DND-41 (cell line): ENCODE measurements around the gene CREBZF.

Experiments
- ATAC-seq: fragments of 200-7000 bp; cut with Tn5 transposase; 3 replicates; pipeline ENCODE4 v1.9.1; 2021; ENCODE audit warnings: low read depth; ENCODE audit not compliant: insufficient read depth
- DNase-seq: peaks from one replicate; pipeline ENCODE4 v3.0.0-alpha.2; 2020
- H2AFZ ChIP-seq: 2 replicates; pipeline ENCODE4 v1.6.0; 2012; ENCODE audit warnings: low read depth, low read length
- H3K27ac ChIP-seq: 2 replicates; pipeline ENCODE4 v1.5.1; 2012; ENCODE audit warnings: low read length, inconsistent platforms
- H3K27me3 ChIP-seq: fragments of 200-600 bp; sonication (generic); 2 replicates; pipeline ENCODE4 v1.6.0; 2012; ENCODE audit warnings: low read length, mild to moderate bottlenecking, inconsistent platforms; ENCODE audit not compliant: insufficient read depth, poor library complexity
- H3K36me3 ChIP-seq: 2 replicates; pipeline ENCODE4 v1.5.1; 2012; ENCODE audit warnings: low read length, inconsistent platforms; ENCODE audit not compliant: insufficient read depth
- H3K4me1 ChIP-seq: 2 replicates; pipeline ENCODE4 v1.5.1; 2012; ENCODE audit warnings: mild to moderate bottlenecking, low read length; ENCODE audit not compliant: insufficient read depth
- H3K4me2 ChIP-seq: 2 replicates; pipeline ENCODE4 v1.6.0; 2012; ENCODE audit warnings: mild to moderate bottlenecking, moderate library complexity, low read length, inconsistent platforms; ENCODE audit not compliant: insufficient read depth
- H3K4me3 ChIP-seq, 2 experiments: fragments of 200-600 bp in 1 of 2; shearing (Covaris generic) in 1 of 2; 2 replicates each; pipeline ENCODE4 v1.5.1; 2012 to 2016; ENCODE audit warnings: inconsistent platforms in 2 of 2, low read length in 2 of 2, mild to moderate bottlenecking in 2 of 2, low read depth in 1 of 2, moderate library complexity in 1 of 2
- H3K79me2 ChIP-seq: 2 replicates; pipeline ENCODE4 v1.6.0; 2012; ENCODE audit warnings: low read length, inconsistent platforms; ENCODE audit not compliant: insufficient read depth
- H3K9ac ChIP-seq: 2 replicates; pipeline ENCODE4 v1.6.0; 2012; ENCODE audit warnings: low read depth, mild to moderate bottlenecking, inconsistent platforms, low read length, moderate library complexity
- H3K9me3 ChIP-seq: 2 replicates; pipeline ENCODE4 v1.5.1; 2012; ENCODE audit warnings: low read length, moderate library complexity, mild to moderate bottlenecking, inconsistent platforms; ENCODE audit not compliant: insufficient read depth, severe bottlenecking
- H4K20me1 ChIP-seq: 2 replicates; pipeline ENCODE4 v1.6.0; 2012; ENCODE audit warnings: low read length; ENCODE audit not compliant: insufficient read depth
- CTCF ChIP-seq: IDR thresholded peaks from 2 replicates; pipeline ENCODE4 v1.5.1; 2012; ENCODE audit warnings: borderline replicate concordance, low read length, moderate library complexity, mild to moderate bottlenecking; ENCODE audit not compliant: poor library complexity, severe bottlenecking; ENCODE audit errors: extremely low read depth
- EZH2 ChIP-seq: IDR thresholded peaks from 3 replicates; pipeline ENCODE4 v1.6.1; 2012; ENCODE audit warnings: borderline replicate concordance, low read depth, mild to moderate bottlenecking, moderate library complexity, low read length, inconsistent platforms; ENCODE audit not compliant: severe bottlenecking

The CREBZF gene

GRCh38 chr11:85664615-85665481 is at the start of gene CREBZF:
Gene CREBZF, minus strand, starts transcription at chr11:85665129. Its CDS starts 254 bp downstream, at chr11:85664875.
- Histone ChIP-seq H2AFZ (peak within 1 kb of the TSS; percentile 82), H3K79me2 (peaks cover 54% of the 10 kb centered on the region), H3K9me3 (no peaks in the 10 kb centered on the region), H3K4me2 (peak within 1 kb of the TSS; percentile 93), H3K4me1 (peaks cover 43% of the 10 kb centered on the region), H3K27me3 (no peaks in the 10 kb centered on the region), H3K36me3 (peaks cover 40% of the 10 kb centered on the region), H3K27ac (peak within 1 kb of the TSS; percentile 99), H3K4me3 (peak within 1 kb of the TSS; percentile 75 to 82), H4K20me1 (peaks cover 43% of the 10 kb centered on the region), H3K9ac (peak within 1 kb of the TSS; percentile 100)
- TF ChIP-seq CTCF = no peak
- no peak for TF ChIP-seq EZH2
- peak; percentile 84 for ATAC-seq
- peak; percentile 94 for DNase-seq

GRCh38 chr11:85712953-85713352 is 48.0 kb upstream of the CREBZF start:
- TF ChIP-seq EZH2 (no peak), CTCF (no peak)
- DNase-seq (no peak), ATAC-seq (no peak)
- Histone ChIP-seq H3K4me2 (no peak overlapping the region), H3K9me3 (no peaks in the 10 kb centered on the region), H4K20me1 (no peaks in the 10 kb centered on the region; the same call in 1 of the 2 replicates), H3K4me3 (no peak overlapping the region), H3K27me3 (peaks cover 47% of the 10 kb centered on the region), H2AFZ (no peak overlapping the region), H3K36me3 (no peaks in the 10 kb centered on the region), H3K4me1 (no peaks in the 10 kb centered on the region), H3K27ac (no peak overlapping the region), H3K79me2 (no peaks in the 10 kb centered on the region), H3K9ac (no peak overlapping the region)

GRCh38 chr11:85710917-85711316 is 46.0 kb upstream of the CREBZF start:
- H3K79me2 ChIP-seq = no peaks in the 10 kb centered on the region
- DNase-seq (no peak), ATAC-seq (no peak)
- no peaks in the 10 kb centered on the region for H4K20me1 ChIP-seq
- no peak overlapping the region for H3K4me3 ChIP-seq
- no peak overlapping the region for H3K9ac ChIP-seq
- H3K36me3 ChIP-seq = no peaks in the 10 kb centered on the region
- no peak overlapping the region for H3K4me2 ChIP-seq
- H3K27me3 ChIP-seq = peaks cover 50% of the 10 kb centered on the region
- no peaks in the 10 kb centered on the region for H3K9me3 ChIP-seq
- no peak overlapping the region for H3K27ac ChIP-seq
- no peaks in the 10 kb centered on the region for H3K4me1 ChIP-seq
- TF ChIP-seq EZH2 (no peak), CTCF (no peak)
- H2AFZ ChIP-seq = no peak overlapping the region
